Psoas muscle (tissue), 8 donors: ENCODE data around the gene SORBS1. TPM values are rescaled to one million over a fixed set of nuclear protein-coding genes. Genes with fewer than 3 reads are reported as not detected.

Experiments
- ATAC-seq, 4 donors: fragments of 200-7000 bp; cut with Tn5 transposase; one replicate each; pipeline ENCODE4 v1.9.1; 2020; ENCODE audit warnings: moderate library complexity in 3 of 4, mild to moderate bottlenecking in 2 of 4
- DNase-seq, 2 donors: peaks; one replicate each; pipeline ENCODE4 v3.0.0-alpha.2; 2020
- H3K27ac ChIP-seq: fragments of 200-600 bp; one replicate; pipeline ENCODE4 v1.8.0; 2022
- H3K27me3 ChIP-seq, 3 donors: fragments of 200-600 bp in 1 of 3; one replicate each; pipeline versions ENCODE4 v1.6.1 to v1.8.0; 2013 to 2022; ENCODE audit warnings: low read length in 2 of 3, mild to moderate bottlenecking in 2 of 3, moderate library complexity in 1 of 3; ENCODE audit not compliant: insufficient read depth in 3 of 3
- H3K36me3 ChIP-seq, 2 donors: fragments of 200-600 bp in 1 of 2; one replicate each; pipeline versions ENCODE4 v1.6.1 to v1.8.0; 2013 to 2022; ENCODE audit warnings: low read depth in 1 of 2, mild to moderate bottlenecking in 1 of 2, moderate library complexity in 1 of 2; ENCODE audit not compliant: insufficient read depth in 1 of 2
- H3K4me1 ChIP-seq: fragments of 200-600 bp; one replicate; pipeline ENCODE4 v1.8.0; 2022
- H3K4me3 ChIP-seq: fragments of 200-600 bp; one replicate; pipeline ENCODE4 v1.8.0; 2022; ENCODE audit warnings: mild to moderate bottlenecking
- H3K9me3 ChIP-seq: fragments of 200-600 bp; one replicate; pipeline ENCODE4 v1.8.0; 2022
- CTCF ChIP-seq: fragments of 200-600 bp; IDR thresholded peaks from one replicate; pipeline ENCODE4 v1.8.0; 2022; ENCODE audit warnings: antibody characterized with exemption
- WGBS, 3 donors: extraction: QIAGEN DNeasy Blood & Tissue Kit; methylation state at CpG; one replicate each; pipeline versions ENCODE4 v1.1.6 to v1.1.7; 2013; 5-methylcytosine and 5-hydroxymethylcytosine counted together
- intact Hi-C, 2 donors: fragments of 100-400 bp; cut with DNase I; formaldehyde crosslinking; loops; one replicate each; pipeline versions ENCODE4 v1.11.0 to v1.14.2; 2022
- polyA plus RNA-seq, 3 donors: library from polyadenylated mRNA; stranded (reverse); fragments of 200-250 nt; gene quantifications; one replicate each; pipeline ENCODE4 v1.2.3, GENCODE V29; 2013
- total RNA-seq, 4 donors: library from RNA; stranded (reverse); fragmentation: NEBNext Ultra II Directional in 2 of 4; extraction: Animal tissue kit (Norgen Biotek cat#: 25700) in 2 of 4; gene quantifications; one replicate each; pipeline versions ENCODE4 v1.2.1 to v1.2.4, GENCODE V29; 2021 to 2023
- donor health status: healthy with polysubstance abuse.
- donor health status: DM: no; HTN: no; CAD: no; lungs with moderate emphysema.
- donor health status: Bipolar disorder and iron deficiency.
- donor health status: healthy.
- donor health status: DM: yes; HTN: yes; CAD: no.
- donor health status: DM: no; HTN: no; CAD: no.
- donor health status: DM: no; HTN: no; CAD: no.
- donor health status: DM: yes; HTN: yes; CAD: no.

SORBS1 gene
- total and polyA plus RNA-seq, 7 donors = 17.3 to 306 (median 145) TPM

- WGBS, 3 donors = 96 to 99% (median 97%) methylated on average over 3 of the region's 3 CpGs
- ATAC-seq (no peak), DNase-seq (no peak)
- Histone ChIP-seq H3K27me3 (peaks cover 0 to 2% (median 0%) of the 10 kb centered on the region in 3 donors), H3K27ac (no peak overlapping the region), H3K4me1 (peaks cover 64% of the 10 kb centered on the region), H3K9me3 (no peaks in the 10 kb centered on the region), H3K36me3 (no peaks in the 10 kb centered on the region), H3K4me3 (no peak overlapping the region)
- no peak for TF ChIP-seq CTCF
- intact Hi-C loops = no loop called here
Observed at GRCh38 chr10:95547197-95547596, 14.0 kb downstream of the SORBS1 start.

GRCh38 chr10:95545981-95546380 lies 15.2 kb downstream of the SORBS1 start:
- Histone ChIP-seq H3K9me3 (no peaks in the 10 kb centered on the region), H3K36me3 (no peaks in the 10 kb centered on the region), H3K27ac (no peak overlapping the region), H3K4me3 (no peak overlapping the region), H3K27me3 (peaks cover 0 to 2% (median 0%) of the 10 kb centered on the region in 3 donors), H3K4me1 (peaks cover 60% of the 10 kb centered on the region)
- intact Hi-C loops = no loop called here
- ATAC-seq = no peak
- no peak for DNase-seq
- 96 to 100% (median 99%) methylated on average over 2 of the region's 2 CpGs for WGBS, 3 donors
- TF ChIP-seq CTCF = no peak

- Histone ChIP-seq H3K9me3 (no peaks in the 10 kb centered on the region), H3K4me3 (no peak overlapping the region), H3K4me1 (peaks cover 58% of the 10 kb centered on the region), H3K27ac (peak overlapping the region; percentile 52), H3K36me3 (no peaks in the 10 kb centered on the region), H3K27me3 (peaks cover 0 to 2% (median 0%) of the 10 kb centered on the region in 3 donors)
- ATAC-seq (peak in 3 of 4 donors; percentile 40 to 51 (median 44)), DNase-seq (no peak)
- intact Hi-C loops = no loop called here
- 52 to 61% (median 54%) methylated on average over 12 of the region's 12 CpGs for WGBS, 3 donors
- no peak for TF ChIP-seq CTCF
Observed at GRCh38 chr10:95544783-95545500, 16.2 kb downstream of the SORBS1 start.

GRCh38 chr10:95543459-95543858 lies 17.7 kb downstream of the SORBS1 start:
- TF ChIP-seq CTCF = no peak
- no peak overlapping the region for H3K4me3 ChIP-seq
- no peaks in the 10 kb centered on the region for H3K9me3 ChIP-seq
- intact Hi-C loops = no loop called here
- DNase-seq = no peak
- WGBS, 3 donors = 80 to 82% (median 81%) methylated on average over 4 of the region's 4 CpGs
- H3K27ac ChIP-seq = peak overlapping the region; percentile 46
- H3K4me1 ChIP-seq = peaks cover 61% of the 10 kb centered on the region
- H3K27me3 ChIP-seq = peaks cover 0 to 2% (median 0%) of the 10 kb centered on the region in 3 donors
- no peak for ATAC-seq
- no peaks in the 10 kb centered on the region for H3K36me3 ChIP-seq
